PC-3 (cell line): ENCODE measurements around the gene C6orf136. TPM values are rescaled to one million over a fixed set of nuclear protein-coding genes. Genes with fewer than 3 reads are reported as not detected.

Source experiments
- ATAC-seq: fragments of 200-7000 bp; cut with Tn5 transposase; 2 replicates; pipeline ENCODE4 v1.9.1; 2020; ENCODE audit warnings: mild to moderate bottlenecking, moderate library complexity
- BruUV-seq: library from RNA; stranded (reverse); fragments of 400-500 nt; replicated peaks from 2 replicates; lab custom pipeline; 2021; lab: Mats Ljungman, UMichigan
- CTCF ChIA-PET: fragments of 300-600 bp; sonication (Branson Sonifier 250); formaldehyde crosslinking; loops from one replicate; lab custom pipeline; 2022; ENCODE audit warnings: antibody characterized with exemption; lab: Charles Lee
- POLR2A ChIA-PET: fragments of 300-600 bp; sonication (Branson Sonifier 250); formaldehyde crosslinking; loops from one replicate; lab custom pipeline; 2022; ENCODE audit warnings: antibody characterized with exemption; ENCODE audit not compliant: unreplicated experiment; lab: Charles Lee
- DNase-seq: peaks from one replicate; pipeline ENCODE4 v3.0.0-alpha.2; 2015
- H2AFZ ChIP-seq: fragments of 300-600 bp; sonication (generic); 2 replicates; pipeline ENCODE4 v1.6.0; 2016; ENCODE audit warnings: antibody characterized with exemption, low read length
- H3F3A ChIP-seq: fragments of 300-600 bp; sonication (generic); one replicate; pipeline ENCODE4 v1.6.0; 2017; ENCODE audit warnings: antibody characterized with exemption, low read length, control low read depth, mild to moderate bottlenecking; ENCODE audit not compliant: unreplicated experiment
- H3K27ac ChIP-seq: fragments of 300-600 bp; sonication (generic); 2 replicates; pipeline ENCODE4 v1.5.1; 2016; ENCODE audit warnings: mild to moderate bottlenecking, low read length
- H3K27me3 ChIP-seq: fragments of 300-600 bp; sonication (generic); 2 replicates; pipeline ENCODE4 v1.6.1; 2016; ENCODE audit warnings: low read length, mixed read lengths
- H3K36me3 ChIP-seq: fragments of 300-600 bp; sonication (generic); 2 replicates; pipeline ENCODE4 v1.6.1; 2016; ENCODE audit warnings: low read depth, mixed run types, low read length, mixed read lengths
- H3K4me1 ChIP-seq: fragments of 300-600 bp; sonication (generic); 2 replicates; pipeline ENCODE4 v1.5.1; 2016; ENCODE audit warnings: low read length; ENCODE audit not compliant: insufficient read depth
- H3K4me2 ChIP-seq: fragments of 300-600 bp; sonication (generic); 2 replicates; pipeline ENCODE4 v1.6.0; 2016; ENCODE audit warnings: low read length
- H3K4me3 ChIP-seq: fragments of 300-600 bp; sonication (generic); 2 replicates; pipeline ENCODE4 v1.5.1; 2016; ENCODE audit warnings: mild to moderate bottlenecking, low read length, mixed read lengths
- H3K79me2 ChIP-seq: fragments of 300-600 bp; sonication (generic); 2 replicates; pipeline ENCODE4 v1.6.1; 2017; ENCODE audit warnings: low read length, mixed read lengths
- H3K9ac ChIP-seq: fragments of 300-600 bp; sonication (generic); 2 replicates; pipeline ENCODE4 v1.6.0; 2016; ENCODE audit warnings: mild to moderate bottlenecking, low read length
- H3K9me2 ChIP-seq: fragments of 300-600 bp; sonication (generic); replicated peaks from 2 replicates; pipeline ENCODE4 v1.6.1; 2016; ENCODE audit warnings: mixed run types, low read length, mixed read lengths
- H3K9me3 ChIP-seq: fragments of 300-600 bp; sonication (generic); 2 replicates; pipeline ENCODE4 v1.6.1; 2016; ENCODE audit warnings: low read length, mixed read lengths
- H4K20me1 ChIP-seq: fragments of 300-600 bp; sonication (generic); 2 replicates; pipeline ENCODE4 v1.6.1; 2016; ENCODE audit warnings: low read length, mixed read lengths
- CTCF ChIP-seq: fragments of 300-600 bp; sonication (generic); conservative IDR thresholded peaks from 2 replicates; pipeline ENCODE4 v1.5.1; 2017; ENCODE audit warnings: antibody characterized with exemption, low read depth, mild to moderate bottlenecking, low read length
- EZH2 ChIP-seq: fragments of 300-600 bp; sonication (generic); IDR thresholded peaks from one replicate; pipeline ENCODE4 v1.6.1; 2017; ENCODE audit warnings: antibody characterized with exemption, mild to moderate bottlenecking, low read length; ENCODE audit not compliant: unreplicated experiment
- EZH2phosphoT487 ChIP-seq: fragments of 300-600 bp; sonication (generic); IDR thresholded peaks from 2 replicates; pipeline ENCODE4 v1.6.1; 2018; ENCODE audit warnings: mild to moderate bottlenecking, antibody characterized with exemption, low read length, borderline replicate concordance
- intact Hi-C: fragments of 100-400 bp; cut with micrococcal nuclease; formaldehyde crosslinking; loops from 2 replicates; pipeline ENCODE4 v1.9.0; 2023
- total RNA-seq: library from RNA; depleted of rRNA; stranded (reverse); fragments of >200 nt; gene quantifications from 2 replicates; pipeline ENCODE4 v1.2.3, GENCODE V29; 2014

The C6orf136 gene
- total RNA-seq, 1 experiment from 2014 or later, result 18.7 TPM

- TF ChIP-seq CTCF (no peak), EZH2phosphoT487 (no peak), EZH2 (no peak)
- ChIA-PET POLR2A (interaction anchor here (0.6 kb wide), 1 partner anchor 237 kb away, joined by 3 read pairs; no protein-coding TSS in a partner anchor), CTCF (no interaction called here)
- ATAC-seq (no peak), DNase-seq (peak; percentile 8)
- no TSS peak for BruUV-seq
- no peak overlapping the region for H2AFZ ChIP-seq
- no peak overlapping the region for H3K27ac ChIP-seq
- peak overlapping the region; percentile 82 for H3K4me2 ChIP-seq
- no peak overlapping the region for H3K9ac ChIP-seq
- no peaks in the 10 kb centered on the region for H3K27me3 ChIP-seq
- H4K20me1 ChIP-seq, result no peaks in the 10 kb centered on the region
- peaks cover 38% of the 10 kb centered on the region for H3K79me2 ChIP-seq
- H3F3A ChIP-seq, result no peaks in the 10 kb centered on the region
- intact Hi-C loops, result loop anchor here (2.0 kb wide), 1 partner anchor 75 kb away; the partner anchor contains the start of gene TUBB
- no peaks in the 10 kb centered on the region for H3K9me2 ChIP-seq
- H3K9me3 ChIP-seq, result no peaks in the 10 kb centered on the region
- H3K36me3 ChIP-seq, result peaks cover 2% of the 10 kb centered on the region; the same call in 1 of the 2 replicates
- peak overlapping the region; percentile 47; the same call in 1 of the 2 replicates for H3K4me3 ChIP-seq
- H3K4me1 ChIP-seq, result peaks cover 11% of the 10 kb centered on the region
These were observed 944 bp upstream of the C6orf136 start for GRCh38 chr6:30645989-30646388.

- peaks cover 13% of the 10 kb centered on the region; the same call in 1 of the 2 replicates for H3K36me3 ChIP-seq
These were observed 546 bp downstream of the C6orf136 start for GRCh38 chr6:30647242-30648116.

More at GRCh38 chr6:30647242-30648116, 546 bp downstream of the C6orf136 start:
- H3K9me3 ChIP-seq, result no peaks in the 10 kb centered on the region
- peaks cover 38% of the 10 kb centered on the region for H3K79me2 ChIP-seq
- no peaks in the 10 kb centered on the region for H3F3A ChIP-seq
- peak overlapping the region; percentile 79 for H2AFZ ChIP-seq
- H3K27me3 ChIP-seq, result no peaks in the 10 kb centered on the region
- ChIA-PET CTCF (no interaction called here), POLR2A (no interaction called here)
- H3K9me2 ChIP-seq, result no peaks in the 10 kb centered on the region
- no peaks in the 10 kb centered on the region for H4K20me1 ChIP-seq
- peak overlapping the region; percentile 55 for H3K27ac ChIP-seq
- H3K9ac ChIP-seq, result peak overlapping the region; percentile 88
- ATAC-seq (peak; percentile 78), DNase-seq (peak; percentile 64)
- H3K4me3 ChIP-seq, result peak overlapping the region; percentile 82
- H3K4me1 ChIP-seq, result peaks cover 11% of the 10 kb centered on the region
- BruUV-seq, result no TSS peak
- intact Hi-C loops, result loop anchor here (2.0 kb wide), 1 partner anchor 73 kb away; the partner anchor contains the start of gene TUBB
- peak overlapping the region; percentile 82 for H3K4me2 ChIP-seq
- TF ChIP-seq EZH2phosphoT487 (no peak), EZH2 (no peak), CTCF (no peak)
